OCI-LY3 (cell line): ENCODE data around the gene EMILIN2.

Experiments
- H2AFZ ChIP-seq: fragments of 200-600, 300-600 bp; shearing (Covaris generic); 2 replicates; pipeline ENCODE4 v1.6.0; 2014; ENCODE audit warnings: antibody characterized with exemption, low read depth, low read length
- H3K27ac ChIP-seq: fragments of 200-600, 300-600 bp; sonication (generic); 2 replicates; pipeline ENCODE4 v1.5.1; 2014; ENCODE audit warnings: mild to moderate bottlenecking, low read length, moderate library complexity, mixed read lengths
- H3K27me3 ChIP-seq: fragments of 200-600, 300-600 bp; sonication (generic); 2 replicates; pipeline ENCODE4 v1.6.1; 2014; ENCODE audit warnings: low read depth, low read length, mixed read lengths
- H3K36me3 ChIP-seq: fragments of 200-600, 300-600 bp; sonication (generic); replicated peaks from 2 replicates; pipeline ENCODE3; 2014; ENCODE audit warnings: low read depth, low read length, mixed read lengths
- H3K4me1 ChIP-seq: fragments of 300-600, 200-600 bp; sonication (generic); 2 replicates; pipeline ENCODE4 v1.6.1; 2014; ENCODE audit warnings: low read length, mixed read lengths
- H3K4me2 ChIP-seq: fragments of 200-600, 300-600 bp; sonication (generic); 2 replicates; pipeline ENCODE4 v1.6.1; 2014; ENCODE audit warnings: low read length, mixed read lengths
- H3K4me3 ChIP-seq: fragments of 300-600, 200-600 bp; sonication (generic); 2 replicates; pipeline ENCODE4 v1.5.1; 2014; ENCODE audit warnings: antibody characterized with exemption, mild to moderate bottlenecking, low read length, moderate library complexity
- H3K79me2 ChIP-seq: fragments of 300-600, 200-600 bp; shearing (Covaris generic); 2 replicates; pipeline ENCODE4 v1.6.1; 2014; ENCODE audit warnings: mild to moderate bottlenecking, low read length, mixed read lengths
- H3K9ac ChIP-seq: fragments of 300-600, 200-600 bp; shearing (Covaris generic); 2 replicates; pipeline ENCODE4 v1.6.0; 2014; ENCODE audit warnings: mild to moderate bottlenecking, low read length, moderate library complexity
- H3K9me3 ChIP-seq: fragments of 200-600, 300-600 bp; shearing (Covaris generic); 2 replicates; pipeline ENCODE4 v1.6.1; 2014; ENCODE audit warnings: low read length, mixed read lengths; ENCODE audit not compliant: insufficient read depth
- H4K20me1 ChIP-seq: fragments of 200-600, 300-600 bp; sonication (generic); 2 replicates; pipeline ENCODE4 v1.6.1; 2016; ENCODE audit warnings: low read length, mixed read lengths; ENCODE audit not compliant: insufficient read depth
- CTCF ChIP-seq: fragments of 200-600, 300-600 bp; sonication (generic); IDR thresholded peaks from 2 replicates; pipeline ENCODE4 v1.5.1; 2014; ENCODE audit warnings: antibody characterized with exemption, low read length, low read depth
- EZH2phosphoT487 ChIP-seq: fragments of 200-600 bp; shearing (Covaris generic); IDR thresholded peaks from 2 replicates; pipeline ENCODE4 v1.6.1; 2018; ENCODE audit warnings: antibody characterized with exemption, mixed run types, low read depth

EMILIN2 gene

GRCh38 chr18:2910751-2911425 is 64.1 kb downstream of the EMILIN2 start:
- no peak overlapping the region for H3K4me3 ChIP-seq
- no peaks in the 10 kb centered on the region for H3K9me3 ChIP-seq
- H3K9ac ChIP-seq = no peak overlapping the region
- H2AFZ ChIP-seq = no peak overlapping the region
- no peak for TF ChIP-seq EZH2phosphoT487
- no peak for TF ChIP-seq CTCF
- no peaks in the 10 kb centered on the region for H3K27me3 ChIP-seq
- H3K36me3 ChIP-seq = peaks cover 70% of the 10 kb centered on the region
- no peak overlapping the region for H3K4me2 ChIP-seq
- peaks cover 53% of the 10 kb centered on the region for H4K20me1 ChIP-seq
- H3K4me1 ChIP-seq = peaks cover 14% of the 10 kb centered on the region; the same call in 1 of the 2 replicates
- no peak overlapping the region for H3K27ac ChIP-seq
- peaks cover 39% of the 10 kb centered on the region for H3K79me2 ChIP-seq

GRCh38 chr18:2911533-2911932 is 64.7 kb downstream of the EMILIN2 start:
- Histone ChIP-seq H3K9me3 (no peaks in the 10 kb centered on the region), H3K9ac (no peak overlapping the region), H3K4me3 (no peak overlapping the region), H2AFZ (no peak overlapping the region), H3K4me1 (peaks cover 14% of the 10 kb centered on the region), H4K20me1 (peaks cover 49% of the 10 kb centered on the region), H3K4me2 (no peak overlapping the region), H3K79me2 (peaks cover 32% of the 10 kb centered on the region), H3K27me3 (no peaks in the 10 kb centered on the region), H3K36me3 (peaks cover 76% of the 10 kb centered on the region), H3K27ac (no peak overlapping the region)
- no peak for TF ChIP-seq EZH2phosphoT487
- no peak for TF ChIP-seq CTCF

GRCh38 chr18:2912357-2913299 is 65.8 kb downstream of the EMILIN2 start:
- H2AFZ ChIP-seq = no peak overlapping the region
- H3K9me3 ChIP-seq = no peaks in the 10 kb centered on the region
- H3K79me2 ChIP-seq = peaks cover 21% of the 10 kb centered on the region
- H3K4me2 ChIP-seq = no peak overlapping the region
- H3K4me3 ChIP-seq = no peak overlapping the region
- TF ChIP-seq EZH2phosphoT487 (no peak), CTCF (no peak)
- no peak overlapping the region for H3K27ac ChIP-seq
- H3K9ac ChIP-seq = no peak overlapping the region
- H3K27me3 ChIP-seq = no peaks in the 10 kb centered on the region
- peaks cover 80% of the 10 kb centered on the region for H3K36me3 ChIP-seq
- H3K4me1 ChIP-seq = peaks cover 19% of the 10 kb centered on the region
- peaks cover 44% of the 10 kb centered on the region for H4K20me1 ChIP-seq

GRCh38 chr18:2913398-2914005 is 66.7 kb downstream of the EMILIN2 start:
- Histone ChIP-seq H3K4me1 (peaks cover 20% of the 10 kb centered on the region), H3K27me3 (no peaks in the 10 kb centered on the region), H4K20me1 (peaks cover 35% of the 10 kb centered on the region), H3K9ac (no peak overlapping the region), H3K9me3 (no peaks in the 10 kb centered on the region), H3K27ac (no peak overlapping the region), H3K4me3 (no peak overlapping the region), H3K36me3 (peaks cover 85% of the 10 kb centered on the region), H3K79me2 (peaks cover 12% of the 10 kb centered on the region), H2AFZ (no peak overlapping the region), H3K4me2 (no peak overlapping the region)
- TF ChIP-seq CTCF (no peak), EZH2phosphoT487 (no peak)
